NCI-H1105 treated with DMSO at 0.1 percent for 48 hours (cell line): ENCODE data around the gene PTPRM.

Source experiments
- DNase-seq: peaks from one replicate; lab custom pipeline; 2025; lab: John Stamatoyannopoulos, UW

PTPRM gene

DNA sequence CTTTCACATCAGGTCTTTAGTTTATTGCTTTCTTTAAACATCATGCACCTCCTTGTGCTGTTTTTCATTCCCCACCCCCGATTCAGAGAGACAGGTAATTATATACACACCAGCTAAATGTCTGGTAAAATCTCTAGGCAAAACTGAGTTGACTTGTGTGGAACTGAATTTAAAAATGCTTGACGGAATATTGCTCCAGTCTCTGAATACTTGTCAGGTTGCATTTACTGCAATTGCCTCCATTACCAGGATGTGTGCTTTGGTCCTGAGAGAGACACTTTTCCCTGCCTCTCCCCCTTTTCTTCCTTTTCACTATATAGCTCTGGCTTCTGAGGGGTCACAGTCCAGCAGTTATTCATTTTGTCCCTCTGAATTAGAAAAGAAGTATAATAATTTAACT is 104.0 kb downstream of the PTPRM start:
- DNase-seq, result no peak

DNA sequence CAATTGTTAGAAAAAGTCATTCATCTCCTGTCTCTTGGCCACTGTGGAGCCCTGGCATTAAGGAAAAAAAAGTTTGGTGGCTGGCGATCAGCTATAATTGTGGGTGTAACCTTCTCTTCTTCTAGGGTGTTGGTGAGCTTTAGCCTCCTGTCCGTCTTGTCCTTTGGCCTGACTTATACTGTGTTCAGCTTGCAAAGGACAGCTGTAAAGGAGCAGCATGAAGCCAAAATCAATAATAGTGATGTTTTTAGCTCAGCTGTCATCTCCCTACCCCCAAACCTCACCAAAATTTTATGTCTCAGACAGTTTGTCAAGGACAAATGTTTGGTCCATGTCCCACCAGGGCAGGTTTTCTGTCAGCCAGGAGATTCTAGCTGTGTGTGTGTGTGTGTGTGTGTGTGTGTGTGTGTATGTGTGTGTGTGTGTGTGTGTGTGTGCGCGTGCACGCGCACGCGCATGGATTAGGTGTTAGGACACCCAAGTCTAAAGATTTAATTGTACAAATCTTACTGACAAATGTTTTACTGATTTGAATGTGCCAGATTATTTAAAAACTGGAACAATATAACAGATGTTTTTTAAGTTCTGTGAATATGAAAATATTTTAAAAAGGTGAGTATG is 109.2 kb downstream of the PTPRM start:
- DNase-seq, result no peak

DNA sequence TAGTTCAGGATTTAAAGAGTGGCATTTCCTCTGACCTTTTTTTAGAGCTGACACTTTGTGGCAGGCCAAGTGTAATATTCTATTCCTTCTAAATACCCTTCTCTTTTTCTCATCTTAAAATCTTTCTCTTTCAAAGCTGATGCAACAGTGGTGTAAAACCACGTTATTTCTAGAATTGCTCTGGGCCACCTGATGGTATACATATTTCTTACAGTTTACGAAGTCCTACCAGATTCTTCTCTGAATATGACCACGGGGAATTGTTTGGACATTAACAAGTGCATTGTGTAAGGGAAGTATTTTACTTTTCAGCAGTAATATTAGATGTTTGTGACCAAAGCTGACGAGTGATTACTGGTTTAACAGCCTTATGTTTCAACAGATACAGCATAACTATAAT is 109.9 kb downstream of the PTPRM start:
- DNase-seq, result no peak

DNA sequence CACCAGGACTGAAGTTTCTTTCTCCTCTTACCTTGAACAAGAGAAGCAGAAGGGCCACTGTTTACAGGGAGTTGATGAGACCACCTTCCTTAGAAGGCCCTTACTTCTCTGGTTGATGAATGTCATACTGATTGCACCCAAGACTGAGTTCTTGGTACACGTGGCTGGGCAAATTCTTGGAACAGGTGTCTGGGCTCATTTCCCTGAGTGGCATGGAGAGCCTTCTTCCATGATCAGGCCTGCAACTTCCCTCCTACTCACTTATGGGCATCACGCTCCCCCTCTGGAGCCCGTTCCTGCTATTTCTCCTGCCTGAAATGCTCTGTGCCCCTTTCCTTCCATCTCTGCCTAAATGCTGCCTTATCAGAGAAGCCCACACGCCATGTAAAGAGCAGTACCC is 110.3 kb downstream of the PTPRM start:
- no peak for DNase-seq

DNA sequence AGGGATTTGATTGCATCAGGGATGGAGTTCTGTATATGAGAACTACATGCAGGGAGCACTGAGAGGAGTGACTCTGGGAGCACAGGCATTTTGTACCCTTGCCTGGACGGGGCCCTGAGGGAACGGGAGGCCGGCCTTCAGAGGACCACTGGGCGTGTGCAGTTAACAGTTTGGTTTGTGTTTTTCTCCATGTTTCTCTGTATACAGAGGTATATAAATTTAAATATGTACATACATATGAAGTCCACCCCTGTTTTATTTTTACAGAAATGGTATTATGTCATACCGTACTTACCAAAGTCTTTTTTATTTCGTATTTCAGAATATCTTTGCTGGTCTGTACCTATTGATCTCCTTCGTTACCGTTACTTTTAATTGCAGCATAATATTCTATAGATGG is 111.3 kb downstream of the PTPRM start:
- DNase-seq, result no peak

DNA sequence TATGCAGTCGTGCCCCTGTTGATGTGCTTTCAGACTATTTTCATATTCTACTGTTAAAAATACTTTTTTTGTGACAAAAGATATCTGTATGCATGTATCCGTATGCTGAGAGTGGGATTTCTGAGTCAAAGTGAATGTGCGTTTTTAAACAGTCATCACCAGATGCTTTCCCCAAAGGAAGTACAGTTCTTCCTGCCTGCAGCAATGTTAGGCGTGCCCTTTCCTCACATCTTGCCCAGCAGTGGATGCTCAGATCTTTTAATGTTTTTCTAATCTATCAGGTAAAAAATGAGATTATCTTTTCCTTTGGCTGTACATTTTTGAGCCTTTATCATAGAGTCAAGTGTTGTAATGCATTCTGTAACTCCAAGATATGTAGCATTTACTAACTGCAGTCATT is 111.7 kb downstream of the PTPRM start:
- no peak for DNase-seq

DNA sequence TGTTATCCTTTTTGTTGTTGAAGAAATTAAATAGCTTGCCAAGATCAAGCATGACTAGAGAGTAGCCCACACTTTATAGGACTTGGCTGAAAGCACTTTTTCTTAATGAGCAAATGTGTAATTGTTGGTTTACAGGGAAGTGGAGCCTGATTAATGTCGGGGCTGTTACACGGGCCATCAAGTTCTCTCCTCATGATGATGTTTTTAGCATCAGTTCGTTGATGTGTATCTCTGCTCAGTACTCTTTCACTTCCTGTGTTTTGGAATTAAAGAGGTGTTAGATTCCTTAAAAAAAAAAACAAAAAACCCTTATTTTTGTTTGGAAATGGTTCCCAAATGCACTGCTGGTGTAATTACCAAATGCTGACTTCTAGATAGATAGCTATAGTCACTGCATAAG is 114.2 kb downstream of the PTPRM start:
- no peak for DNase-seq

DNA sequence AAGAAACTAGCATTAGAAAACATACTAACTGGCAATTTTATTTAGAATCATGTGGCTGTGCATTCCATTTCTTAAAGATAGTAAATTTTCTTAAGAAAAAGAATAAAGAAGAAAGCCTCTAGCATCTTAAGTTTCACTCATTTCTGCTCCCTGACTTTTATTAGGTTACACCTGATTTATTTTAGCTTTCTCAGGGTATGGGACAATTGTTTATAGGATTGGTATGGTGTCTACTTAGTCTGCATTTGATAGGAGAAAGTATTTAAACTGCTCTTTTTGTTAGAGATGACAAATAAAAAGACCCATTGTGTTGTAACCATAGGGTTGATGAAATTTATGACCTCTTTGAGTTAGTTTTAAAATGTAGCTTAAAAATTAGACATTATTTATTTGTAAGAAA is 115.2 kb downstream of the PTPRM start:
- DNase-seq, result no peak

DNA sequence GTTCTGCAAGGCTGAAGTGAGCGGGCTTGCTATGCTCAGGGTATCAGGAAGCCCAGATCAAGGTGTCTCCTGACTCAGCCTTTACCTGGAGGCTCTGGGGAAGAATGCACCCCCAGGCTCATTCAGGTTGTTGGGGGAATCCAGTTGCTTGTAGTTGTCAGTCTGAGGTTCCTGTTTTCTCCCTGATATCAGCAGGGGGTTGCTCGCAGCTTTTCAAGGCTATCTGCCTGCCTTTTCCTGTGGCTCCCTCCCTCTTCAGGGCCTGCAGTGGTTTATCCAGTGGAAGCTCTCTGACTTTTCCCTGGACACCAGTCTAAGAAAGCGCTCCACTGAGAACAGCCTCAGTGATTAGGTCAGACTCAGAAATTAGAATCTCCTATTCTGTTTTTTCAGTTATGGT is 116.6 kb downstream of the PTPRM start:
- DNase-seq, result no peak

DNA sequence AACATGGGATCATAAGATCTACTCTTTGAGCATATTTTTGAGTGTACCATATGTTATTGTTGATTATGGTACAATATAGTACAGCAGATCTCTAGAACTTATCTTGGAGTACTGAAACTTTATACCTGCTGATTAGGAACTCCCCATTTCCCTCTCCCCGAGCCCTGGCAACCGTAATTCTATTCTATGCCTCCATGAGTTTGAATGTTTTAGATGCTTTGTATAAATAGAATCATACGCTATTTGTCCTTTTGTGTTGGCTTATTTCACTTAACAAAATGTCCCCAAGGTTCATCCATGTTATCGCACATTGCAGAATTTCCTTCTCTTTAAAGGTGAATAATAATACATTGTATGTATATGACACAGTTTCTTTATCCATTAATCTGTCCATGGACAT is 117.2 kb downstream of the PTPRM start:
- no peak for DNase-seq

DNA sequence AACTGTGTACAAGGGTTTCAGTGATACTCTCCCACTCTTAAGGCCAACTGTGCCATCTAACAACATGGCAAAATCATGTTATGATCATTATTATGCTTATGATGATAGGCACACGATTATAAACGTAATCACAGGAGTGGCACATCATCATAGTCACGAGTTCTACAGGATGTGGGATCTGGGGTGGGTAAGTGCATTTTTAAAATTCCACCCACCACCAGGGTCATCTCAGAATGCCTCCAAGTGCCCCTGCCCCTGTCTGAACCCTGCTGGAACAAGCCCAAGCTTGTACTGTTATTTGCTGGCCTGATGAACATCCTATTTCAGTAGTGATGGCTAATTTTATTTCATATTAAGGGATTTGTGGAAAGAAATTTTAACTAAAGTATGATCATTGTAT is 117.8 kb downstream of the PTPRM start:
- no peak for DNase-seq

DNA sequence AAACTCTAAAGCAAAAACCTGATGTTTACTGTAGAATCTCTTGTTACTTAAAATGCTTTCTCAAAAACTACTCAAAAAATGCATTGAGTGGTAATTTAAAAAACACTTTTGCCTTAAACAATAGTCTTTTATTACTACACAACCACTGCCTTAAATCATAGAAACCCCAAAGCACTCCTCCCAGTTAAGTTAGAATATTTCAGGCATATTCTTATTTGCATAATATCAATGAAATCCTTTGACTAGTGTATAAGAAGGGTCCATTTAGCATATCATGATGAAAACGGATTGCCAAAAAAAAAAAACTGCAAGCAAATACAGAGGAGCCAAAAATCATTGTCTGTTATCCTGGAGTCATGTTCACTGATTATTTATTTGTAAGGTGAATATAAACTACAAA is 119.2 kb downstream of the PTPRM start:
- DNase-seq, result no peak

DNA sequence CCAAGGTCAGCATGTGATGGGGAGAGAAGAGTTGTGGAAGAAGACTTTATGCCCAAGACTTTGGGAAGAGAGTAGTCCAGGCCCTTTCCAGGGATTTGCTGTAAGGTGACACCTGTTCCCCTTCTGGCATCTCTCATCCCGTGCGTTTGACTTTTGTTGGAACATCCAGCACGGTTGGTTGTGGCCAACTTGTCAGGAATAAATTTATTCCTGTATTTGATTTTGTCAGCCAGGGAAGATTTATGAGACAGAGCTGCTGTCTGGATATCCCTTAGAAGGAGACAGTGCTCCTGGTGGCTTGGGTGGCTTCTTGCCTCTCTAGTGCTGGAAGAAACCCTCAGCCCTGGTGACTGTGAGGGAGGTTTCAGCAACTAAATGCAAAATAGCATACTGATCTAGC is 121.5 kb downstream of the PTPRM start:
- no peak for DNase-seq

DNA sequence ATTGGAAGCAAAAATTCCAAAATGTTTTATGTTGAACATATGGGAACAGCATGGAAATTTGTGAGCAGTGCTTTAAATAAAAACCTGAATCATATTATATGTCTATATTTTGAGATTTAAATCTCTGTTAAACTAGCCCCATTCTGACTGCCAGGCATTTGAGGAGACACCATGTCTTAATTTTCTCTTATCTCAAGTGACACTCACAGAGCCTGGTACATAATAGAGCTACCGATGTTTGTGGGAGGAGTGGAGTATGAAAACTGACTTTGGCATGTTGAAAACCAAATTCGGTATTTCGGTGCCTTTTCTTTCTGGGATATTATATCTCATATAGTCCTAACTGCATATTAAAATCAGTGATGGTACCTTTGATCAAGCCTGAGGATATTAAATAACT is 124.1 kb downstream of the PTPRM start:
- DNase-seq, result no peak

DNA sequence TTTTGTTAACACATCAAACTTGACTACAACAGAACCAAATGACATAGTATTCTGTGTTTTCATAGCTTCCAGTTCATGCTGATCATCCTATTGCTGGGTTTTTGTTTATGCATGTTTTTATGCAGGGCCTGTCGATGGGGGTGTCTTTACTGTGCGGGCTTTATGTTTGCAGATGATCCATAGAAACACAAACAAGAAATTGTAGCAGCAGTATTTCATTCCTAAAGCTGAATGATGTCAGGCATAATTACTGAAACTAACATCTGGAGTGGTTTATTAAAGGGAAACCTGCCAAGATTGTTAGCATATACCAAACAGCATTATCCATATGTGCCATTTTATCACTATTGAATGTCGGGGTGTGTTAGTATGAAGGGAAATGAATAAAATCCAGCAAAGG is 129.7 kb downstream of the PTPRM start:
- DNase-seq, result peak; percentile 8

DNA sequence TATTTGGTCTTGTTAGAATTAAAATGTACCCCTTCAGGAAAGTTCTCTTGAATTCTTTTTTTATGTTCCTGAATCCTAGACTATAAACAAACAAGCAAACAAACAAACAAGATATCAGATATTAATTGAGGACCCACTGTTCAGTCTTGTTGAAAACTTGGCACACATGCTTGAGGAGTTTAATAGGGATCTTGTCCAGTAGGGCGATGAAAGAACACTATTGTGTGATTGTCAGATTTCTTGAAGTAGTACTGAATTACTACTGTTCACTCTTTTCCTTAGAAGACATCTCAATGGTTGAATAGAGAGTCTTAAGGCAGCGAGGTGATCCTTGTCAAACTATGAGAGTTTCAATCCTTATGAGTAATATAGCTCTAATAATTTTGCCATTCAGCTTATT is 130.2 kb downstream of the PTPRM start:
- no peak for DNase-seq

DNA sequence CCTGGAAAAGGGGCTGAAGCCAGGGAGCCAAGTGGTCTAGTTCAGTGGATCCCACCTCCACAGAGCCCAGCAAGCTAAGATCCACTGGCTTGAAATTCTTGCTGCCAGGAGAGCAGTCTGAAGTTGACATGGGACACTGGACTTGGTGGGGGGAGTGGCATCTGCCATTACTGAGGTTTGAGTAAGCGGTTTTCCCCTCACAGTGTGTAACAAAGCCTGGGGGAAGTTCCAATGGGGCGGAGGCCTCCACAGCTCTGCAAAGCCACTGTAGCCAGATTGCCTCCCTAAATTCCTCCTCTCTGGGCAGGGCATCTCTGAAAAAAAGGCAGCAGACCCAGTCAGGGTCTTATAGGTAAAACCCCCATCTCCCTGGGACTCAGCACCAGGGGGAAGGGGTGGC is 144.4 kb downstream of the PTPRM start:
- no peak for DNase-seq

DNA sequence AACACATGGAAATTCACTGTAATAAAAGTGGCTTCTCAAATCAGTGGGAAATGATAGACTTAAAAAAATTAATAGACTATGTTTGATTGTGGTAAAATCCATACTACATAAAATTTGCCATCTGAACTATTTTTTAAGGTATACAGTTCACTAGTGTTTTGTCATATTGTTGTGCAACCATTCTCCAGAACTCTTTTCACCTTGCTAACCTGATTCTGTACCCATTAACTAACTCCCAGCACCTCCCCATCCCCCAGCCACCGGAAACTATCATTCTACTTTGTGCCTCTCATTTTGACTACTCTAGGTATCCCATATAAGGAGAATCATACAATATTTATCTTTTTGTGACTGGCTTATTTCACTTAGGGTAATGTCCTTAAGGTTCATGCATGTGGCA is 153.3 kb downstream of the PTPRM start:
- DNase-seq, result no peak

DNA sequence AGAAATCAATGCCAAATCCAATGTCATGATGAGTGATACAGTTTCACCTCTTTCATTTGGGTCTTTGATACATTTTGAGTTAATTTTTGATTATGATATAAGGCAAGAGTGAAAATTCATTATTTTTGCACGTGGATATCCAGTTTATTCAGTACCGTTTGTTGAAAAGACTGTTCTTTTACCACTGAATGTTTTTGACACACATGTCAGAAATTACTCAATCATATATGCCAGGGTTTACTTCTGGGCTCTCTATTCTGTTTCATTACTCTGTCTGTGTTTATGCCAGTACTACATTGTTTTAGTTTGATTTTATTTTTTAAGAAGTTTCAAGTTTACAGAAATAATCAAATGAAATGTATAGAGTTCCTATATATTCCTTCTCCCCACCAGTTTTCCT is 154.4 kb downstream of the PTPRM start:
- DNase-seq, result no peak

DNA sequence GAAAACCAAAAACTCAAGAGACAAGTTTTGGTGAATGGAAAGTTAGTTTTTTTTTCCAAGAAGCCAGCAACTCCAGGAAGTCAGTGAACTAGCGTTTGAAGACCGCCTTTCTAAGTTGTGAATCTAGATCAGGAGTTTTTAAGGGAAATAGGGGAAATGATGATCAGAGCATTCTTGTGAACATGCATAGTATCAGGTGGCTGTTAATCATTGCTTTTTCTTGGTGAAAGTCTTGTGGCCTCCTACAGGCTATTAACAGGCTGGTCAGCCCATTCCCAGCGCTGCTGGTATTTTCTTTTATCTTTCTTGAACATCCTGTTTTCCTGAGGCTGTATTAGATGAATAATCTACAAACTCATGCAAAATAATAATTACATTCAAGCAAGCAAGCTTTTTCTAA is 155.8 kb downstream of the PTPRM start:
- no peak for DNase-seq

DNA sequence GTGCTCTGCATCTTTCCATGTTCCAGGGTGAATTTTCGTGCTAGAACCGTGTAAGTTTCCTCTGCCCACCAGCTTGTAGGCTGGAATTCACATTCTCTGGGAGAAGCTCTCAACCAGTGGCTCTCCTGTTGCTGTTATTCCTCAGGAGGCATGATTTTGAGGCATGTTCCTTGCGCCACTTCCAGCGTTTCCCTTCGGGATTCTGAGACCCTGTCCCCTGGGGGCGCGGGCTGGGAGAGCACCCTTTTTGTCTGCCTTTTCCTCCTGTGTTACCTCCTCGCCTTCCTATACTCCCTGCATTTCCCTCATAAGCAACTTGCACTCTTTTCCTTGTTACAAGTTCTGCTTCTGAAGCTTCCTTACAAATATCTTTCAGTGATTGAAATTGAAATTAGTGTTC is 156.4 kb downstream of the PTPRM start:
- no peak for DNase-seq

DNA sequence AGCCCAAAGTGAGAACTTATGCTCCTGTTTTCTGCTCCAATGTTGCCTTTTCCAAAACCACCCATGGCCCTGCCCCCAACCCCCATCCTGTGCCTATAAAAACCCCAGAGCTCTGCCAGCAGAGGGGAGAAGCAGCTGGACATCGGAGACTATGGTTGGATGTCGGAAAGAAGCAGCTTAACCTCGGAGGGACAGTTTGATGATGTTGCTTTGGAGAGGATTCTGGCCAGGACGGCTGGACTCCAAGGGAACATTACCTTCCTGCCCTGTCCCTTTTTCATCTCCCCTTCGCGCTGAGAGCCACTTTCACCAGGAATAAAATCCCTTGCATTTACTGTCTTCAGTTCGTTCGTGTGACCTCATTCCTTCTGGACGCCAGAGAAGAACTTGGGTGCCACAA is 158.4 kb downstream of the PTPRM start:
- DNase-seq, result no peak

DNA sequence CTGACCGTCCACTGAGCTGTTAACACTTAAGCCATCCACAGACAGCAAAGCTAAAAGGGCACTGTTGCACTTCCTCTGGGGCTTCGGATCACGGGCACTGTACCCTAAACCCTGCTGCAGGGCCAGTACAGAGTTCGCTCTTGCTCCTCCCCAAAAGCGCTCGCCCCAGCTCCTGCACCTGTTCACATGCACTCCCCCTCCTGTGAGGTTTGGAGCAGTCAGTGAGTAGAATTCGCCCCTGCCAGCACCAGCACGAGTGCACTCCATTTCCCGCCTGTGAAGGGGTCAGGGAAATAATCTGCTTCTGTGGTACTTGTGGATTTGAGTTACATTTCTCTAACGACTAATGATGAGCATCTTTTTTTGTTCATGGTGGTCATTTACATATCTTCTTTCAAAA is 158.8 kb downstream of the PTPRM start:
- DNase-seq, result no peak

DNA sequence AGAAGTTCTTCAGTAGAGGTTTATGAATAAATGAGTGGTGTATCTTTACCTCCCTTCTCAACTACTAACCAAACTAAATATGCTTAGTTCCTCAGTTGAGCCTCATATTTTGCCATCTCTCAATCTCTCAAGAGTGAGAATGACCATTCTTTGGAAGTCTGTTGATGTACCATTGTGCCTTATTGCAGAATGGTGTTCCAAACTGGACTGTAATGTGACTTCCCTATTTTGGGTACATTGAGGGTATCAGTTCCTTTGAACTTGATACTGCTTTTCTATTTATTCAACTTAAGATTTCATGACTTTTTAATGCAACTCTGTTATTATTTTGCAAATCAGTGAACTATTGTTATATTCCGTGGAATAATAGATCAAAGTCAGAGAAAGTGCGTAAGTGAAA is 159.4 kb downstream of the PTPRM start:
- no peak for DNase-seq
